Astrocyte (in vitro differentiated cells and primary cell): Measurements from ENCODE around the gene ATP10B.

ENCODE experiments used
- CTCF ChIP-seq: IDR thresholded peaks from 2 replicates; pipeline ENCODE4 v1.5.1; 2011; ENCODE audit warnings: low read depth, mild to moderate bottlenecking, inconsistent platforms, low read length, moderate library complexity; ENCODE audit not compliant: insufficient read depth
- EZH2 ChIP-seq: IDR thresholded peaks from 2 replicates; pipeline ENCODE4 v1.6.1; 2012; ENCODE audit warnings: mild to moderate bottlenecking, low read length, inconsistent platforms; ENCODE audit not compliant: insufficient read depth

GRCh38 chr5:160797020-160797419 is 55.0 kb downstream of the ATP10B start:
- TF ChIP-seq CTCF: no peak
- no peak for TF ChIP-seq EZH2
